Upper lobe of left lung (tissue), 6 donors: Measurements from ENCODE around the gene SLC18A3. TPM values are rescaled to one million over a fixed set of nuclear protein-coding genes. Genes with fewer than 3 reads are reported as not detected.

ENCODE experiments used
- ATAC-seq, 2 donors: fragments of 200-7000 bp; cut with Tn5 transposase; one replicate each; pipeline ENCODE4 v1.9.1; 2022; ENCODE audit warnings: mild to moderate bottlenecking in 2 of 2, moderate library complexity in 2 of 2; ENCODE audit not compliant: low FRiP score in 2 of 2
- DNase-seq, 2 donors: peaks; one replicate each; pipeline ENCODE4 v3.0.0-alpha.2; 2019 to 2020
- H3K27ac ChIP-seq, 4 donors: fragments of 200-600 bp; sonication (generic); one replicate each; pipeline ENCODE4 v1.5.1; 2016 to 2019
- H3K27me3 ChIP-seq, 4 donors: fragments of 200-600 bp; sonication (generic); one replicate each; pipeline ENCODE4 v1.5.1; 2017 to 2019
- H3K36me3 ChIP-seq, 4 donors: fragments of 200-600 bp; sonication (generic); one replicate each; pipeline ENCODE4 v1.5.1; 2016 to 2019
- H3K4me1 ChIP-seq, 4 donors: fragments of 200-600 bp; sonication (generic); one replicate each; pipeline ENCODE4 v1.5.1; 2018 to 2019
- H3K4me3 ChIP-seq, 4 donors: fragments of 200-600 bp; sonication (generic); one replicate each; pipeline ENCODE4 v1.5.1; 2017 to 2019; ENCODE audit warnings: mild to moderate bottlenecking in 2 of 4, moderate library complexity in 1 of 4
- H3K9me3 ChIP-seq, 4 donors: fragments of 200-600 bp; sonication (generic); one replicate each; pipeline ENCODE4 v1.5.1; 2018 to 2019
- EP300 ChIP-seq, 4 donors: sonication (generic); formaldehyde crosslinking; IDR thresholded peaks; one replicate each; pipeline ENCODE4 v1.5.1; 2017; ENCODE audit warnings: antibody characterized with exemption in 4 of 4, control low read depth in 2 of 4
- POLR2A ChIP-seq, 4 donors: fragments of 450-650 bp; IDR thresholded peaks; one replicate each; pipeline ENCODE4 v1.5.1; 2016 to 2017; ENCODE audit warnings: antibody characterized with exemption in 4 of 4, mild to moderate bottlenecking in 2 of 4
- POLR2AphosphoS5 ChIP-seq, 2 donors: sonication (generic); formaldehyde crosslinking; IDR thresholded peaks; one replicate each; pipeline ENCODE4 v1.5.1; 2017; ENCODE audit warnings: antibody characterized with exemption in 2 of 2
- WGBS, 2 donors: methylation state at CpG; one replicate each; pipeline ENCODE4 v1.1.5; 2017 to 2018; 5-methylcytosine and 5-hydroxymethylcytosine counted together
- total RNA-seq, 6 donors: library from RNA; depleted of rRNA in 4 of 6; stranded (reverse); fragments of >200 nt in 4 of 6; gene quantifications; one replicate each; pipeline versions ENCODE4 v1.1.0 to v1.2.1, GENCODE V29; 2016 to 2021
- TF ChIP-seq, protein P1 (sequence below), 6 experiments: fragments of 450-650 bp in 4 of 6; fragments of 200-600 bp in 2 of 6; sonication (generic) in 2 of 6; IDR thresholded peaks; one replicate each; pipeline ENCODE4 v1.5.1; 2016 to 2019; ENCODE audit warnings: antibody characterized with exemption in 6 of 6
- donor health status: DM: no; HTN: no; CAD: no; lungs with moderate emphysema.
- donor health status: DM: no; HTN: yes; CAD: no; lungs with severe emphysema.

SLC18A3 gene
- total RNA-seq, 6 donors from 2014 or later, result not detected

- no peaks in the 10 kb centered on the region for H3K4me1 ChIP-seq
- TF ChIP-seq POLR2A (IDR thresholded peaks at IDR 0.05) (no peak), POLR2AphosphoS5 (IDR thresholded peaks at IDR 0.05) (no peak), EP300 (IDR thresholded peaks at IDR 0.05) (no peak)
- TF ChIP-seq, protein P1, sequence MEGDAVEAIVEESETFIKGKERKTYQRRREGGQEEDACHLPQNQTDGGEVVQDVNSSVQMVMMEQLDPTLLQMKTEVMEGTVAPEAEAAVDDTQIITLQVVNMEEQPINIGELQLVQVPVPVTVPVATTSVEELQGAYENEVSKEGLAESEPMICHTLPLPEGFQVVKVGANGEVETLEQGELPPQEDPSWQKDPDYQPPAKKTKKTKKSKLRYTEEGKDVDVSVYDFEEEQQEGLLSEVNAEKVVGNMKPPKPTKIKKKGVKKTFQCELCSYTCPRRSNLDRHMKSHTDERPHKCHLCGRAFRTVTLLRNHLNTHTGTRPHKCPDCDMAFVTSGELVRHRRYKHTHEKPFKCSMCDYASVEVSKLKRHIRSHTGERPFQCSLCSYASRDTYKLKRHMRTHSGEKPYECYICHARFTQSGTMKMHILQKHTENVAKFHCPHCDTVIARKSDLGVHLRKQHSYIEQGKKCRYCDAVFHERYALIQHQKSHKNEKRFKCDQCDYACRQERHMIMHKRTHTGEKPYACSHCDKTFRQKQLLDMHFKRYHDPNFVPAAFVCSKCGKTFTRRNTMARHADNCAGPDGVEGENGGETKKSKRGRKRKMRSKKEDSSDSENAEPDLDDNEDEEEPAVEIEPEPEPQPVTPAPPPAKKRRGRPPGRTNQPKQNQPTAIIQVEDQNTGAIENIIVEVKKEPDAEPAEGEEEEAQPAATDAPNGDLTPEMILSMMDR (IDR thresholded peaks at IDR 0.05), result no peak
- no peaks in the 10 kb centered on the region for H3K36me3 ChIP-seq
- DNase-seq (no peak), ATAC-seq (no peak)
- no peak overlapping the region for H3K4me3 ChIP-seq
- H3K9me3 ChIP-seq, result no peaks in the 10 kb centered on the region
- WGBS, 2 donors, result 83% methylated on average over 1 of the region's 1 CpG
- no peak overlapping the region for H3K27ac ChIP-seq
- H3K27me3 ChIP-seq, result no peaks in the 10 kb centered on the region
Observed at GRCh38 chr10:49567810-49568209, 42.3 kb upstream of the SLC18A3 start.

GRCh38 chr10:49568235-49568634, 41.9 kb upstream of the SLC18A3 start:
- no peaks in the 10 kb centered on the region for H3K9me3 ChIP-seq
- H3K4me1 ChIP-seq, result no peaks in the 10 kb centered on the region
- ATAC-seq (peak in 1 of 2 donors; percentile 94), DNase-seq (no peak)
- no peaks in the 10 kb centered on the region for H3K36me3 ChIP-seq
- 66 to 70% methylated on average over 2 of the region's 2 CpGs for WGBS, 2 donors
- TF ChIP-seq EP300 (IDR thresholded peaks at IDR 0.05) (no peak), POLR2AphosphoS5 (IDR thresholded peaks at IDR 0.05) (no peak), POLR2A (IDR thresholded peaks at IDR 0.05) (no peak)
- TF ChIP-seq, protein P1 (IDR thresholded peaks at IDR 0.05), result no peak
- H3K27ac ChIP-seq, result no peak overlapping the region
- H3K4me3 ChIP-seq, result no peak overlapping the region
- no peaks in the 10 kb centered on the region for H3K27me3 ChIP-seq

GRCh38 chr10:49569031-49569631, 41.0 kb upstream of the SLC18A3 start:
- no peaks in the 10 kb centered on the region for H3K9me3 ChIP-seq
- DNase-seq (no peak), ATAC-seq (peak in 1 of 2 donors; percentile 80)
- TF ChIP-seq POLR2AphosphoS5 (IDR thresholded peaks at IDR 0.05) (no peak), POLR2A (IDR thresholded peaks at IDR 0.05) (no peak), EP300 (IDR thresholded peaks at IDR 0.05) (no peak)
- TF ChIP-seq, protein P1 (IDR thresholded peaks at IDR 0.05), result no peak
- WGBS, 2 donors, result 68 to 76% methylated on average over 3 of the region's 3 CpGs
- H3K27ac ChIP-seq, result no peak overlapping the region
- no peak overlapping the region for H3K4me3 ChIP-seq
- H3K36me3 ChIP-seq, result no peaks in the 10 kb centered on the region
- no peaks in the 10 kb centered on the region for H3K27me3 ChIP-seq
- no peaks in the 10 kb centered on the region for H3K4me1 ChIP-seq

DNA sequence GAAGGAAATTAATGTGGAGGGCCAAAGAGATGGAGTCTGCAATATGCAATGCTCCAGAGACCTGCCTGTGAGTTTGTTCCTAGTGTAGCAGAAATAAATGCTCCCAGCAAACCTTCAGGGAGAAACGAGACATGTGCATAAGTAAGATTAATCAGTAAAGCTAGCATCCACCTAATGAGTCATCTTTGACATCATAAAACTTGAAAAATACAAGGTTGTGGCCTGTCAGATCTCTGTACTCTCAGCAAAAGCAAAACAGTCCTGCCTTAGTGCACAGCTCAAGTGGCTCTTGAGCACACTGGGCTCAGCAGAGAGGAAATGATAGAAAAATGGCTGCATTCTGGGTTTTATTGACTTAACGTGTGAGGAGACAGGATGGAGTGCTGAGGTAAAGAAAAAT, 38.7 kb upstream of the SLC18A3 start:
- no peak overlapping the region for H3K27ac ChIP-seq

More for the DNA sequence above, 38.7 kb upstream of the SLC18A3 start:
- Histone ChIP-seq H3K36me3 (no peaks in the 10 kb centered on the region), H3K9me3 (no peaks in the 10 kb centered on the region), H3K4me3 (no peak overlapping the region), H3K4me1 (no peaks in the 10 kb centered on the region), H3K27me3 (no peaks in the 10 kb centered on the region)
- TF ChIP-seq POLR2AphosphoS5 (IDR thresholded peaks at IDR 0.05) (no peak), EP300 (IDR thresholded peaks at IDR 0.05) (no peak), POLR2A (IDR thresholded peaks at IDR 0.05) (no peak)
- TF ChIP-seq, protein P1 (IDR thresholded peaks at IDR 0.05), result no peak
- ATAC-seq, result no peak
- DNase-seq, result no peak
- 33 to 44% methylated on average over 2 of the region's 2 CpGs for WGBS, 2 donors
